KMS-11 (cell line): ENCODE results near the gene MRFAP1.

Source experiments
- H2AFZ ChIP-seq: fragments of 200-600 bp; sonication (generic); 2 replicates; pipeline ENCODE4 v1.6.1; 2016; ENCODE audit warnings: antibody characterized with exemption, mixed run types, low read depth
- H3K27ac ChIP-seq: fragments of 200-600 bp; sonication (generic); 2 replicates; pipeline ENCODE4 v1.6.1; 2016; ENCODE audit warnings: mild to moderate bottlenecking, mixed run types
- H3K27me3 ChIP-seq: fragments of 200-600 bp; sonication (generic); 2 replicates; pipeline ENCODE4 v1.6.1; 2017; ENCODE audit warnings: mild to moderate bottlenecking, low read depth, mixed run types, moderate library complexity; ENCODE audit not compliant: insufficient read depth
- H3K36me3 ChIP-seq: fragments of 200-600 bp; sonication (generic); 2 replicates; pipeline ENCODE4 v1.6.1; 2017; ENCODE audit warnings: mild to moderate bottlenecking, mixed run types; ENCODE audit not compliant: insufficient read depth
- H3K4me1 ChIP-seq: fragments of 200-600 bp; sonication (generic); 2 replicates; pipeline ENCODE4 v1.6.1; 2016; ENCODE audit warnings: mild to moderate bottlenecking, low read depth, mixed run types; ENCODE audit not compliant: poor library complexity, severe bottlenecking
- H3K4me2 ChIP-seq: fragments of 200-600 bp; sonication (generic); 2 replicates; pipeline ENCODE4 v1.7.0; 2016; ENCODE audit warnings: mild to moderate bottlenecking, mixed run types
- H3K4me3 ChIP-seq: fragments of 200-600 bp; sonication (generic); IDR thresholded peaks from 2 replicates; pipeline ENCODE4 v1.6.1; 2017; ENCODE audit warnings: low read depth, low read length, mixed read lengths; ENCODE audit not compliant: insufficient read depth
- H3K79me2 ChIP-seq: fragments of 200-600 bp; sonication (generic); 2 replicates; pipeline ENCODE4 v1.6.1; 2016; ENCODE audit warnings: low read depth, mixed run types; ENCODE audit not compliant: insufficient read depth
- H3K9ac ChIP-seq: fragments of 200-600 bp; sonication (generic); 2 replicates; pipeline ENCODE4 v1.6.1; 2016; ENCODE audit warnings: mild to moderate bottlenecking, mixed run types
- H4K20me1 ChIP-seq: fragments of 200-600 bp; sonication (generic); 2 replicates; pipeline ENCODE4 v1.6.1; 2016; ENCODE audit warnings: mild to moderate bottlenecking, mixed run types; ENCODE audit not compliant: insufficient read depth
- CTCF ChIP-seq: fragments of 200-600 bp; sonication (generic); conservative IDR thresholded peaks from 2 replicates; pipeline ENCODE4 v1.6.1; 2017; ENCODE audit warnings: low read depth, mild to moderate bottlenecking, antibody characterized with exemption, low read length, moderate library complexity, mixed read lengths

Gene MRFAP1

DNA sequence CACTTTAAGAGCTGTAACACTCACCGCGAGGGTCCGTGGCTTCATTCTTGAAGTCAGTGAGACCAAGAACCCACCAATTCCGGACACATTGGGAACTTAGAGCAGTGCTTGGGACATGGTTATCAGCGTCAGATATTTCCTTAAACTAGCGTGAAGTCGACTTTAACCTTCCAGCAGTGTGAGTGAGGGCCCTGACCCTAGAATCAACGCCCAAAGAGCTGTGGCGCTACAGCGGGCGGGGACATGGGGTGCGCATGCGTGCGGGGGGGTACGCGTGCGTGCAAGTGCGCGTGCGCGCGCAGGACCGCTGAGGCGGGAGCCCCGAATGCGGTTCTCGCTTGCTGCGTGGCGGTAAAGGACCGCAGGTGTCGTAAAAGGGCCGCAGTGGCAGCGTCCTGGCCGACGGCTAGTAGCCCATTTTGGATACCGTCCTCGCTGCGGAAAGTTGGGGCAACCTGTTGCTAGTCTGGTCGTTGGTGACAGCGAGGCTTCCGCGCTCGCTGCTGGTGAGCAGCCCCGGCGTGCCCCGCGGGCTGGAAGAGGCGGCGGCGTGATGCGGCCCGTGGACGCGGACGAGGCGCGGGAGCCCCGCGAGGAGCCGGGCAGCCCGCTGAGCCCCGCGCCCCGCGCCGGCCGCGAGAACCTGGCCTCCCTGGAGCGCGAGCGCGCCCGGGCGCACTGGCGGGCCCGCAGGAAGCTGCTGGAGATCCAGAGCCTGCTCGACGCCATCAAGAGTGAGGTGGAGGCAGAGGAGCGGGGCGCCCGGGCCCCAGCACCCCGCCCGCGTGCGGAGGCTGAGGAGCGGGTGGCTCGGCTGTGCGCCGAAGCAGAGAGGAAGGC lies 33.4 kb downstream of the MRFAP1 start:
- Histone ChIP-seq H3K27me3 (no peaks in the 10 kb centered on the region), H4K20me1 (no peaks in the 10 kb centered on the region; the same call in 1 of the 2 replicates), H3K9ac (peak overlapping the region; percentile 58), H3K4me1 (peaks cover 17% of the 10 kb centered on the region), H3K4me2 (peak overlapping the region; percentile 91), H3K27ac (peak overlapping the region; percentile 62; the same call in 1 of the 2 replicates), H3K4me3 (no peak overlapping the region), H3K79me2 (peaks cover 19% of the 10 kb centered on the region), H2AFZ (peak overlapping the region; percentile 81), H3K36me3 (no peaks in the 10 kb centered on the region)
- no peak for TF ChIP-seq CTCF

DNA sequence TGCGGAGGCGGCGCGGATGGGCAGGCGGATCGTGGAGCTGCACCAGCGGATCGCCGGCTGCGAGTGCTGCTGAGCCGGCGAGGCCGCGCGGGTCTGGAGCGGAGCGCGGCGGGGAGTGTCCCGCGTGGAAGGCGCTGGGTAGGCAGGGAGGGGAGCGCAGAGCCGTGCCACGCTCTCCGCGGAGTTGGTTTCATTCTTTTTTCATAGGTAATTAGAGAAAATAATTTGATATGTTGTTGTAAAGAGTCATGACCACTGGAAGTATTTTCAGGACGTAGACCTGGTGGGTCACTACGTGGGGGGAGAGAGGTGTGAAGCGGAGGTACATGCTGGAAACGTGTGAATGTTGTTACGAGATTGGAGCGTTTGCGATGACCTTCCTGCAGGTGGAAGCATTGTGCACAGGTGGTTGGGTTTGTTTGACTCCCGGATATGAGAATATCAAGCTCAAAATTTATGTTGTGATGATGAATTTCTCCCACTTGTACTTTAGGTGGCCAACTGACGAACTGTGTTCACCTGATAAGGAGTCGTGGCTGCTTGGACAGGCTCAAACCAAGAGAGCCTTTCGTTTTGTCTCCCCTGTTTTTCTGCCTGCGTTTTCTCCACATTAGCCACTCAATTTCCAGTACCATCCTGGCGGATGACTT lies 34.1 kb downstream of the MRFAP1 start:
- Histone ChIP-seq H3K4me3 (no peak overlapping the region), H3K9ac (peak overlapping the region; percentile 58), H3K27me3 (no peaks in the 10 kb centered on the region), H3K4me2 (peak overlapping the region; percentile 91), H3K4me1 (peaks cover 17% of the 10 kb centered on the region), H2AFZ (peak overlapping the region; percentile 38; the same call in 1 of the 2 replicates), H3K79me2 (peaks cover 19% of the 10 kb centered on the region), H3K27ac (peak overlapping the region; percentile 62; the same call in 1 of the 2 replicates), H4K20me1 (no peaks in the 10 kb centered on the region; the same call in 1 of the 2 replicates), H3K36me3 (no peaks in the 10 kb centered on the region)
- peak; percentile 55 for TF ChIP-seq CTCF

GRCh38 chr4:6676722-6677558 lies 36.5 kb downstream of the MRFAP1 start:
- Histone ChIP-seq H2AFZ (no peak overlapping the region), H3K4me3 (no peak overlapping the region), H3K36me3 (no peaks in the 10 kb centered on the region), H4K20me1 (no peaks in the 10 kb centered on the region; the same call in 1 of the 2 replicates), H3K27ac (no peak overlapping the region), H3K9ac (no peak overlapping the region), H3K79me2 (peaks cover 19% of the 10 kb centered on the region), H3K27me3 (no peaks in the 10 kb centered on the region), H3K4me2 (peak overlapping the region; percentile 91; the same call in 1 of the 2 replicates), H3K4me1 (peaks cover 17% of the 10 kb centered on the region)
- no peak for TF ChIP-seq CTCF

DNA sequence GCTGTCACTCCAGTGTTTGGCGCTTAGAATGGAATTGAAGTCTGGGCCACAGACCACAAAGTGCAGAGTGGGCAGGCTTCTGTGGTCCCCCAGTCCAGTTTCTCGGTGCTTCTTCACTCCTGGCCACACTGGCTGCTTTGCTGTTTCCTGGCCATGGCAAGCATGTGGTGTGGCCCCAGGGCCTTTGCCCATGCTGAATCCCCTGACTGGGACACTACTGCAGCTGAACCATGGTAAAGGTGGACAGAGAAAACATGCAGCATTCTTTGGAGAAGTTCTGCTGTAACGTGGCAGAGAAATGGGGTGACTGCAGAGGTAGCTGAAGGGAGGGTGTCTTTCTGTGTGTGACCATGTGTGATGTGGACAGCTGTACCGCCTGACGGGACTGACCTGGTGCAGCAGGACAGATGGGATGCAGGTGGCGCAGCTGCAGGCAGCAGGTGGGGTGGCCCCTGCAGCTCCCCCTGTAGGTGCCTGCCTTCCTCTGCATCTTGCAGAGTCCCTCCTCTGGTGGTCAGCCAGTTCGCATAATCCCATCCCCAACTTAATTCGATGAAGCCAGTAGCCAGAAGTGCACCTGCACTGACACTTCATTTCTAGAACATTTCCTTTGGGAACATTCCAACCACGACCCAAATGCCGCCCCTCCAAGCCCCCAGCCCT lies 40.0 kb downstream of the MRFAP1 start:
- no peak overlapping the region for H3K27ac ChIP-seq
- H3K4me3 ChIP-seq: no peak overlapping the region
- no peak overlapping the region for H3K9ac ChIP-seq
- H2AFZ ChIP-seq: no peak overlapping the region
- no peak for TF ChIP-seq CTCF
- H3K27me3 ChIP-seq: no peaks in the 10 kb centered on the region
- no peaks in the 10 kb centered on the region for H4K20me1 ChIP-seq
- peaks cover 9% of the 10 kb centered on the region for H3K4me1 ChIP-seq
- H3K4me2 ChIP-seq: no peak overlapping the region
- peaks cover 12% of the 10 kb centered on the region for H3K79me2 ChIP-seq
- no peaks in the 10 kb centered on the region for H3K36me3 ChIP-seq
